Loucy (cell line): ENCODE data around the gene SRSF4.

Experiments
- H2AFZ ChIP-seq: fragments of 200-600 bp; sonication (generic); 2 replicates; pipeline ENCODE4 v1.6.0; 2016; ENCODE audit warnings: antibody characterized with exemption, mild to moderate bottlenecking, low read length, moderate library complexity
- H3F3A ChIP-seq: fragments of 200-600 bp; 2 replicates; pipeline ENCODE4 v1.6.0; 2016; ENCODE audit warnings: antibody characterized with exemption, low read depth, mild to moderate bottlenecking
- H3K27me3 ChIP-seq: fragments of 200-600 bp; sonication (generic); 2 replicates; pipeline ENCODE4 v1.6.1; 2014; ENCODE audit warnings: low read length, mild to moderate bottlenecking; ENCODE audit not compliant: insufficient read depth, poor library complexity, severe bottlenecking
- H3K36me3 ChIP-seq: fragments of 200-600 bp; sonication (generic); 2 replicates; pipeline ENCODE4 v1.6.1; 2016; ENCODE audit warnings: low read length; ENCODE audit not compliant: insufficient read depth
- H3K4me1 ChIP-seq: fragments of 200-600 bp; sonication (generic); 2 replicates; pipeline ENCODE4 v1.5.1; 2014; ENCODE audit warnings: low read length, mild to moderate bottlenecking; ENCODE audit not compliant: insufficient read depth, poor library complexity, severe bottlenecking
- H3K4me2 ChIP-seq: fragments of 200-600 bp; sonication (generic); 2 replicates; pipeline ENCODE4 v1.6.0; 2014; ENCODE audit warnings: antibody characterized with exemption, low read length, low read depth, mild to moderate bottlenecking; ENCODE audit not compliant: poor library complexity, severe bottlenecking
- H3K4me3 ChIP-seq: fragments of 200-600 bp; sonication (generic); 2 replicates; pipeline ENCODE4 v1.5.1; 2014; ENCODE audit warnings: low read length, mild to moderate bottlenecking, mixed read lengths; ENCODE audit not compliant: poor library complexity, severe bottlenecking
- H3K79me2 ChIP-seq: fragments of 200-600 bp; sonication (generic); 2 replicates; pipeline ENCODE4 v1.6.1; 2014; ENCODE audit warnings: low read length; ENCODE audit not compliant: insufficient read depth
- H3K9ac ChIP-seq: fragments of 200-600 bp; sonication (generic); 2 replicates; pipeline ENCODE4 v1.6.0; 2014; ENCODE audit warnings: mild to moderate bottlenecking, low read depth, low read length, moderate library complexity; ENCODE audit not compliant: poor library complexity, severe bottlenecking
- H3K9me2 ChIP-seq: fragments of 200-600 bp; sonication (generic); replicated peaks from 2 replicates; pipeline ENCODE4 v1.6.1; 2016; ENCODE audit warnings: low read depth, low read length, mixed read lengths
- H3K9me3 ChIP-seq: fragments of 200-600 bp; sonication (generic); 2 replicates; pipeline ENCODE4 v1.6.1; 2014; ENCODE audit warnings: mild to moderate bottlenecking, antibody characterized with exemption, low read length, low read depth; ENCODE audit not compliant: insufficient read depth
- H4K20me1 ChIP-seq: fragments of 200-600 bp; sonication (generic); 2 replicates; pipeline ENCODE4 v1.6.0; 2014; ENCODE audit warnings: antibody characterized with exemption, low read length, mild to moderate bottlenecking; ENCODE audit not compliant: insufficient read depth, poor library complexity, severe bottlenecking
- CTCF ChIP-seq: fragments of 200-600 bp; sonication (generic); conservative IDR thresholded peaks from 2 replicates; pipeline ENCODE4 v1.5.1; 2014; ENCODE audit warnings: mild to moderate bottlenecking, antibody characterized with exemption, low read length
- EZH2phosphoT487 ChIP-seq: fragments of 200-600 bp; IDR thresholded peaks from 2 replicates; pipeline ENCODE4 v1.6.1; 2018; ENCODE audit warnings: antibody characterized with exemption, mild to moderate bottlenecking, moderate library complexity, borderline replicate concordance

The SRSF4 gene

GRCh38 chr1:29227511-29227910 lies 45.8 kb upstream of the SRSF4 start:
- Histone ChIP-seq H3K4me1 (peaks cover 8% of the 10 kb centered on the region), H4K20me1 (no peaks in the 10 kb centered on the region), H3K79me2 (peaks cover 9% of the 10 kb centered on the region), H3K27me3 (no peaks in the 10 kb centered on the region), H3F3A (no peaks in the 10 kb centered on the region), H3K9me3 (no peaks in the 10 kb centered on the region), H3K4me2 (no peak overlapping the region), H3K4me3 (no peak overlapping the region), H3K9me2 (no peaks in the 10 kb centered on the region), H3K9ac (no peak overlapping the region), H3K36me3 (no peaks in the 10 kb centered on the region), H2AFZ (no peak overlapping the region)
- TF ChIP-seq CTCF (no peak), EZH2phosphoT487 (no peak)

GRCh38 chr1:29225361-29225760 lies 43.7 kb upstream of the SRSF4 start:
- H3K9me3 ChIP-seq, result no peaks in the 10 kb centered on the region
- H3K4me2 ChIP-seq, result no peak overlapping the region
- H4K20me1 ChIP-seq, result no peaks in the 10 kb centered on the region
- no peaks in the 10 kb centered on the region for H3K36me3 ChIP-seq
- peaks cover 8% of the 10 kb centered on the region for H3K4me1 ChIP-seq
- no peaks in the 10 kb centered on the region for H3K9me2 ChIP-seq
- no peak overlapping the region for H3K4me3 ChIP-seq
- TF ChIP-seq EZH2phosphoT487 (no peak), CTCF (no peak)
- H3K9ac ChIP-seq, result no peak overlapping the region
- H3K27me3 ChIP-seq, result no peaks in the 10 kb centered on the region
- H2AFZ ChIP-seq, result no peak overlapping the region
- peaks cover 7% of the 10 kb centered on the region for H3K79me2 ChIP-seq
- no peaks in the 10 kb centered on the region for H3F3A ChIP-seq

- Histone ChIP-seq H3K4me2 (no peak overlapping the region), H3K9me2 (no peaks in the 10 kb centered on the region), H3K36me3 (no peaks in the 10 kb centered on the region), H2AFZ (no peak overlapping the region), H3K4me3 (no peak overlapping the region), H3K27me3 (no peaks in the 10 kb centered on the region), H3K9me3 (no peaks in the 10 kb centered on the region), H3K9ac (no peak overlapping the region), H3K79me2 (no peaks in the 10 kb centered on the region), H4K20me1 (no peaks in the 10 kb centered on the region), H3K4me1 (peaks cover under 1% of the 10 kb centered on the region), H3F3A (no peaks in the 10 kb centered on the region)
- no peak for TF ChIP-seq EZH2phosphoT487
- no peak for TF ChIP-seq CTCF
Observed at GRCh38 chr1:29224356-29224837, 42.7 kb upstream of the SRSF4 start.
